ENCODE data around the gene LAYN. TPM values are rescaled to one million over a fixed set of nuclear protein-coding genes. Genes with fewer than 3 reads are reported as not detected.

The LAYN gene
- total RNA-seq, 3 donors from 2014 or later (not counting 1 experiment from before 2014, with no cell fraction given), result 0.94 to 1.8 TPM; not detected in 1

DNA sequence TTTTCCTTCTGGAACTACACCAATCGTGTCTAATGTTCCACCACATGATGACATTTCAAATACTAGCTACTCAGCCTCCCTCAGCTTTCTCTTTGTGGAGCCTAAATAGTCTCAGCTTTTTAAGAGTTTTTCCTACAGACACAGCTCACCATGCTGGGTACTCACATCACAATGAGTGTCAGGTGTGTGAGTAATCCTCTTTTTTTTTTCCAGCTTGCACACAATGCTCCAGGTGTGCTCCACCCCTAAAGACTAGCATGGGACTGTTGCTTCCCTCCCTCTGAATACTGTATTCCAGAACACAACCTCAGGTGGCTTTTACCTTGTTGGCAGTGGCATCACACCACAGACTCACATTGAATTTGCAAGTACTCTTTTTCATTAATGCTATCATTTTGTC is 40.0 kb upstream of the LAYN start:
- DNase-seq (no peak), ATAC-seq (no peak)
- Mint-ChIP-seq H3K27me3 (ENCODE audit: low read depth in 2 of 2) (peaks cover 27 to 61% of the 10 kb centered on the region in 2 donors), H3K27ac (no peak overlapping the region), H3K4me1 (no peaks in the 10 kb centered on the region), H3K36me3 (no peaks in the 10 kb centered on the region), H3K9me3 (no peaks in the 10 kb centered on the region), H3K4me3 (no peak overlapping the region)
- Histone ChIP-seq H3K27me3 (ENCODE audit: control insufficient read depth, insufficient read depth, low read length) (peaks cover 2% of the 10 kb centered on the region), H3K9me3 (ENCODE audit: control insufficient read depth, insufficient read depth, low read length) (no peaks in the 10 kb centered on the region), H3K4me3 (ENCODE audit: low read length) (no peak overlapping the region), H3K36me3 (ENCODE audit: control insufficient read depth, insufficient read depth, low read length) (no peaks in the 10 kb centered on the region), H3K27ac (ENCODE audit: low read length) (no peak overlapping the region), H3K4me1 (ENCODE audit: control insufficient read depth, insufficient read depth, low read length) (no peaks in the 10 kb centered on the region)
- TF ChIP-seq, protein P1, sequence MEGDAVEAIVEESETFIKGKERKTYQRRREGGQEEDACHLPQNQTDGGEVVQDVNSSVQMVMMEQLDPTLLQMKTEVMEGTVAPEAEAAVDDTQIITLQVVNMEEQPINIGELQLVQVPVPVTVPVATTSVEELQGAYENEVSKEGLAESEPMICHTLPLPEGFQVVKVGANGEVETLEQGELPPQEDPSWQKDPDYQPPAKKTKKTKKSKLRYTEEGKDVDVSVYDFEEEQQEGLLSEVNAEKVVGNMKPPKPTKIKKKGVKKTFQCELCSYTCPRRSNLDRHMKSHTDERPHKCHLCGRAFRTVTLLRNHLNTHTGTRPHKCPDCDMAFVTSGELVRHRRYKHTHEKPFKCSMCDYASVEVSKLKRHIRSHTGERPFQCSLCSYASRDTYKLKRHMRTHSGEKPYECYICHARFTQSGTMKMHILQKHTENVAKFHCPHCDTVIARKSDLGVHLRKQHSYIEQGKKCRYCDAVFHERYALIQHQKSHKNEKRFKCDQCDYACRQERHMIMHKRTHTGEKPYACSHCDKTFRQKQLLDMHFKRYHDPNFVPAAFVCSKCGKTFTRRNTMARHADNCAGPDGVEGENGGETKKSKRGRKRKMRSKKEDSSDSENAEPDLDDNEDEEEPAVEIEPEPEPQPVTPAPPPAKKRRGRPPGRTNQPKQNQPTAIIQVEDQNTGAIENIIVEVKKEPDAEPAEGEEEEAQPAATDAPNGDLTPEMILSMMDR (IDR thresholded peaks at IDR 0.05), result no peak
- intact Hi-C loops (cut with micrococcal nuclease), result no loop called here
- WGBS (ENCODE audit: insufficient coverage), result 68% methylated on average over 1 of the region's 1 CpG

DNA sequence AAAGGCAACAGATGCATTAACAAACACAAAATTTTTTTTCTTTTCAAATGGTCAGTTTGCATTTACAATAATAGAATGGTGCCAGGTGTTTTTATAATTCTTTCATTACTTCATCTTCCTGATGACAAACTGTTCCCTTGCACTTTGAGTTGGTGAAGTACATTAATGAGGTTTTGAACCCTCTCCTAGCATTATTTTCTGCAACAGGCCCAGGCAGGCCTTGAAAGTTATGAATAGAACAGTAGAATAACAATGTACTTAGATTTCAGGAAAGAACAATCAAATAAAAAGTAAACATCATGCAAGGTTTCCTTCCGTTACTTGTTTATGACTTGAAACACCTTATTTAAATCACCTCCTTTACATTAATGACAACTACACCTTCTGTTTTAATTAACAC is 37.9 kb upstream of the LAYN start:
- H3K9me3 ChIP-seq (ENCODE audit: control insufficient read depth, insufficient read depth, low read length), result no peaks in the 10 kb centered on the region

DNA sequence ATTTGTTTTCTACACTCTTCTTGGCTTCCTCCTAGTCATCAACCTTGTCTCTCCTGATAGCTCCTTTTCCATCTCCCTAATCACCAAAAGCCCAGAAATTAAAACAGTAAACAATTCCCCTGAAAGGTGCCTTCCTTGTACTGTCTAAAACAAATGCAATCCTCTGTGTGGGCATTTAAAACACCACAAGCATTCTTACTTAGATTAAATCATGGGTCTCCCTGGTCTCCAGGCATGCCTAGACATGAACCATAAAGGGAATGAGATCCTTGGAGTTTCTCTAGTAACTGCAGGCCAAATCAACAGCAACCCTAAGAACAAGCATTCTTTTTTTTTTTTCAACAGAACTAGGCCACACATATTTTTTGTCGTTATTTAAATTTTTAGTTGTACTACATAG is 30.2 kb upstream of the LAYN start:
- WGBS (ENCODE audit: insufficient coverage), result no CpG with 5 or more reads among the region's 1 CpG
- Histone ChIP-seq H3K9me3 (ENCODE audit: control insufficient read depth, insufficient read depth, low read length) (no peaks in the 10 kb centered on the region), H3K27me3 (ENCODE audit: control insufficient read depth, insufficient read depth, low read length) (peaks cover 31% of the 10 kb centered on the region), H3K4me3 (ENCODE audit: low read length) (no peak overlapping the region), H3K27ac (ENCODE audit: low read length) (no peak overlapping the region), H3K4me1 (ENCODE audit: control insufficient read depth, insufficient read depth, low read length) (peaks cover 17% of the 10 kb centered on the region), H3K36me3 (ENCODE audit: control insufficient read depth, insufficient read depth, low read length) (no peaks in the 10 kb centered on the region)
- Mint-ChIP-seq H3K27me3 (ENCODE audit: low read depth in 2 of 2) (peaks cover 40 to 59% of the 10 kb centered on the region in 2 donors), H3K36me3 (no peaks in the 10 kb centered on the region), H3K27ac (no peak overlapping the region), H3K9me3 (no peaks in the 10 kb centered on the region), H3K4me3 (no peak overlapping the region), H3K4me1 (peaks cover 5 to 7% of the 10 kb centered on the region in 2 donors)
- ATAC-seq (no peak), DNase-seq (no peak)
- intact Hi-C loops (cut with micrococcal nuclease), result no loop called here
- TF ChIP-seq, protein P1 (IDR thresholded peaks at IDR 0.05), result no peak

More for the DNA sequence above, 37.9 kb upstream of the LAYN start:
- Mint-ChIP-seq H3K4me1 (no peaks in the 10 kb centered on the region), H3K4me3 (no peak overlapping the region), H3K27ac (no peak overlapping the region), H3K27me3 (ENCODE audit: low read depth in 2 of 2) (peaks cover 27 to 61% of the 10 kb centered on the region in 2 donors), H3K36me3 (no peaks in the 10 kb centered on the region), H3K9me3 (no peaks in the 10 kb centered on the region)
- Histone ChIP-seq H3K36me3 (ENCODE audit: control insufficient read depth, insufficient read depth, low read length) (no peaks in the 10 kb centered on the region), H3K4me3 (ENCODE audit: low read length) (no peak overlapping the region), H3K4me1 (ENCODE audit: control insufficient read depth, insufficient read depth, low read length) (no peaks in the 10 kb centered on the region), H3K27ac (ENCODE audit: low read length) (no peak overlapping the region), H3K27me3 (ENCODE audit: control insufficient read depth, insufficient read depth, low read length) (peaks cover 2% of the 10 kb centered on the region)
- no peak for ATAC-seq
- DNase-seq, result no peak
- TF ChIP-seq, protein P1 (IDR thresholded peaks at IDR 0.05), result no peak
- intact Hi-C loops (cut with micrococcal nuclease), result no loop called here
- WGBS (ENCODE audit: insufficient coverage), result 88% methylated on average over 1 of the region's 1 CpG

All from natural killer cell (primary cell).